Hematopoietic multipotent progenitor cell treated with erythropoietin and hydrocortisone succinate and interleukin-3 and kit ligand, for 8 days (in vitro differentiated cells): ENCODE results near the gene CXXC1.

Source experiments
- DNase-seq: peaks from one replicate; pipeline ENCODE4 v3.0.0-alpha.2; 2015

The CXXC1 gene

DNA sequence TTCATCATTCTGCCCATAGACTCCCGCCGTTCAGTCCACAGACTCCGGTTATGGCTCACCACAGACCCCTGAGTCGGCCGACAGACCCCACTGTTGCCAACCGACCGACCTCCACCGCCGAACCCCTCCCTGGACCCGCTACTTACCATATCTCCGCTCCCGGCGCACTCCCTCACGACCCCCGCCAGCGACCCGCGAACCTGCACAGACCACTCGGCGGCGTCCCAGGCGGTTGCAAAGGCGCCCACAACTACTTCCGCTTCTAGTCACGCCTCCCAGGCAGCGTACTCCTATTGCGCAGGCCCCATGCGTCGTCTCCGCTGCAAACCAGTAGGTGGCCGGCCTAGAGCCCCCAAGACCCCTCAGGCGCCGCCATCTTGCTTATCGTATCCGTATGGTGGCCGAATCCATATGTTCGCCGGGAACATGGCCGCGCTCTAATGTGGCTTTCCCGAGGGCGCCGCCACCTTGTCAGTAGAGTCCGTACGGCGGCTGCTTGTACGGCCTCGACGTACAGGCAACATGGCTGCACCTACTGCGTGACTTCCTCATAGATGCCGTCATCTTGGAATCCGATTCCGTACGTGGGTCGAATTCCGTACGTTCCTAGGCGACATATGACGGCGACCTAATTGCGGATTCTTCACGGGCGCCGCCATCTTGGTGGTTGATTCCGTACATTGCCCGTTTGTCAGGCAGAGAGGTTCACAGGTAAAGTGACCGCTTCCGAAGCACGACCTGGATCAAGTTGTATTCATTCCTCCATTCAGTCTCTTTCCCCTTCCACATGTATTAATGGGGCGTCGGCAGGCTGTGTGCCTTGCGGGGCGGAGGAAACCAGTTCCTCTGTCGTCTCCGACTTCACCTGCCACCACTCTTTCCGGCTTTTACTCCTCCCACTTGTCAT is at the start of gene CXXC1:
TSS of gene CXXC1 (minus strand) at position 252 of the 907 bp plus-strand sequence. CDS start at position 149, 103 bp downstream.
- DNase-seq = peak; percentile 99

- no peak for DNase-seq
Observed at GRCh38 chr18:50334546-50335152, 47.2 kb upstream of the CXXC1 start.

DNA sequence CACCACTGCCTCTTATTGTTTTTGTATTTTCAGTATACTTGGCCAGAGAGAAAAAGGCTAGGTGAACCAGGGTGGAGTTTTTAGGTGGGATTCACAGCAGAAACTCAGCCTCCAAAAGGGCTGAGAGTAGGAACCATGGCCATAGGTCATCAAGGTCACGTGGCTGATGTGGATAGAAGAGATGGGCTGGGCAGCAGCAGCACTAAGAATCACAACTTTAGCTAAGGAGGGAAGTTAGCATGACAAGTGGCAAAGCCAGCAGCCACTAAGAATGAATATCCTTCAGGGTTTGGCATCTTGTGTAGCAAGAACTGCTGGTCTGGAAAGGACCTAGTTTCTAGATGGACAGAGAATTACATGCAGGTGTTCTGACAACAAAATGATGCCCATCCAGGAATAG is 44.2 kb upstream of the CXXC1 start:
- no peak for DNase-seq

GRCh38 chr18:50330176-50330575 is 42.7 kb upstream of the CXXC1 start:
- DNase-seq = no peak

GRCh38 chr18:50327983-50328382 is 40.5 kb upstream of the CXXC1 start:
- no peak for DNase-seq

DNA sequence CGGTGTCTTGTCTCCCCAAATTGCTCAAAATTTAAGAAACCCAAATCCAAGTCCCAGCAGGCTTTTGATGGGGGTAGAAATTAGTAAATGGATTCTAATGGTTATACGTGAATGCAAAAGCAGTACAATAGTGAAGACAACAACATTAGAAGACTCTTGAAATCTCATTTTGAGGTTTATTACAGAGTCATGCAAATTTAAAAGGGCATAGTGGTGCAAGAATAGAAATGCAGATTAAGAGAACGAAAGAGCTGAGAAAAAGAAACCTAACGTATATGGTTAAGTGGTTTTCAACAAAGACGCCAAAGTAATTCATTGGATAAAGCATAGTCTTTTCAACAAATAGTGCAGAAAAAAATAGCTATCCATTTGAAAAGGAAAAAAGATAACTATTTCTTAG is 33.2 kb upstream of the CXXC1 start:
- DNase-seq = no peak

DNA sequence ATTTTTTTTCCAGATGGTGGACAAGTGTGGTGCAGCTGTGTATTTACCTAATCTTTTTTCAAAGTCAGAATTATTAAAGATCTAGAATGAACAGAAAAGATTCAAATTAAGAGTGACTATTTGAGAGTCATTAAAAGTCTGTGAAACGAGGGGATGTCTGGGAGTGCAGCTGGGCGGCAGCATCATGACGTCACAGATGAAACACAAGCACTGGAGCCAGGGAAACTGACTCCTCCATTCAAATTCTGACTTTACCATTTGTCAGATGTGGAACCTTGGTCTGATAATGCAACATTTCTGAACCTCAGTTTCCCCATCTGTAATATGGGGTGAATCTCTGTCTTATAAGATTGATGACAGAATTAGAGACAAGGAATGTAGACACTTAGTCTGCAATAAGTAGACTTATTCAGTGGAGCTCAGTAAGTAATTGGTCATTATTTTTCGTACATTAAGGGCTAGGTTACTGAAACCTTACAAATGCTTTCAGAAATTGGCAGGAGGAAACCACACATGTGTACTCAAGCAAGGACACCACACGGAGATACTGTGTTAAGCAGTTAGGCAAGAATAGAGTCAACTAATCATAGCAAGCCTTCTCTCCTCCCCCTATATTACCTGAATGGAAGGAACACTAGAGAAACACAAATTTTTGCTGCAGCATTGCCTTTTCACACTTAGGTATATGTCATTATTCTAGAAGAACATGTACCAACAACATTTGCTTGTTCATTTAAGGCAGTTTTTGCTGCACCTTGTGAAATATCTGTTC is 27.8 kb upstream of the CXXC1 start:
- DNase-seq = no peak

DNA sequence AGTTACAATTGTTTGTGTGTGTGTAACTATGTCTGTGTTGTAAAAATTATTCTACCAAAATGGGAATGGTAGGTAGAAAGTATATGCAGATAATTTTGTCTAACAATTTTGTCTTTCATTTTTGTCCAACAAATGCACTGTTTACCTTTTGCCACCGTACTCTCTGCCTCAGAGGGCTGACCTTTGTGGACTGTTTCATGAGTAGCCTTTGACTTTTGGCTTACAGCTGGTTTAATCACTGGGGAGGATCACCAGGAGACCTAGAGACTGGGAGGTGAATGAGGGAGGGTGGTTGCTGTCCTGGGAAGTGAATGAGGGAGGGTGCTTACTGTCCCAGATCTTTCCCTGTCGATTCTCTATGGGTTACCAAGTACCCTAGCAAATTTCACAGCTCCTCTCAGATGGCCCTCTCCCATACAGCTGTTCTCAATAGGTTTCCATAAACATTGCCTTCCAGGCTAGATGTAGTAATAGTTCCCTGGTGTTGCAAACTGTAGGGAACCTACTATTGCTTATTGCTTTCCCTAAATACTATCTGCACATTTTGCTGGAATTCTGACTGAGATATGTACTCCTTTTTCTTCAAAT is 26.5 kb upstream of the CXXC1 start:
- no peak for DNase-seq

- no peak for DNase-seq
Observed at GRCh38 chr18:50313031-50313607, 25.6 kb upstream of the CXXC1 start.

GRCh38 chr18:50312296-50313030 is 25.0 kb upstream of the CXXC1 start:
- DNase-seq = no peak

DNA sequence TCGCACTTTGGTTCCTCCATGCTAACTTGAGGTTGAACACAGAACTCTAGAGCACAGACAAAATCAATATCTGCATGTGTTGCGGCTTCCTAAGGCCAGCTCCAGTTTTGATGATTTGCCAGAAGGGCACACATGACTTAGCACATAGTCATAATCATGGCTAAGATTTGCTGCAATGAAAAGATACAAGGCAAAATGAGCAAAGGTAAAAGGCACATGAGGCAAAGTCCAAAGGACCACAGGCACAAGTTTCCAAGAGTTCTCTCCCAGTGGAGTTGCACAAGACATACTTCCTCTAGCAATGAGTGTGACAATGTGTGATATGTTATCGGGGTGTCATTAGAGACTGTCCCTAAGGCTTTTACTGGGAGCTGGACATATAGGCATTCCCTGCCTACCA is 24.2 kb upstream of the CXXC1 start:
- no peak for DNase-seq

- no peak for DNase-seq
Observed at GRCh38 chr18:50310080-50310479, 22.6 kb upstream of the CXXC1 start.

GRCh38 chr18:50308851-50309250 is 21.4 kb upstream of the CXXC1 start:
- DNase-seq = peak; percentile 15

- peak; percentile 95 for DNase-seq
Observed at GRCh38 chr18:50307738-50308470, 20.4 kb upstream of the CXXC1 start.

DNA sequence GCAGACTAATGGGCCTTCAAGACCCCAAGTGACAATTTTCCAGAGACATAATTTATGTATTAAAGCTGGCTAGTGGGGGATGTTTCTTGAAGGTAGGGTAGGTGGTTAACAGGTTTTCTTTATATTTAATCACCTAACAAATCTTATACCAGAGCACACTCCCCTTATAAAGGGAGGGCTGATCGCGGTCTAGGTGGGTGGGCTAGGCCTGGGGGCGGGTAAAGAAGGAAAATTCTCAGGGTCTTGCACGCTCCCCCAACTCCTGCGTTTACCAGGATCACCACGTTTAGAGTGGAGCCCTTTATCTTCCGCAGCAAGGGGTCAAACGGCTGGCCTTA is 19.9 kb upstream of the CXXC1 start:
- DNase-seq = no peak

GRCh38 chr18:50306944-50307343 is 19.5 kb upstream of the CXXC1 start:
- DNase-seq = no peak

GRCh38 chr18:50301074-50301473 is 13.6 kb upstream of the CXXC1 start:
- no peak for DNase-seq

- no peak for DNase-seq
Observed at GRCh38 chr18:50299626-50300388, 12.3 kb upstream of the CXXC1 start.

- DNase-seq = no peak
Observed at GRCh38 chr18:50298443-50299284, 11.2 kb upstream of the CXXC1 start.
